Gastroesophageal sphincter (tissue), 3 donors: Measurements from ENCODE around the gene UBE2R2.
"Not testable (repeated sequence)": the region's sequence is repeated elsewhere in the genome, so short reads cannot be mapped to it uniquely, and the experiment has no call there.

ENCODE experiments used
- CTCF ChIP-seq, 4 experiments: fragments of 200-600 bp in 2 of 4; fragments of 450-650 bp in 2 of 4; sonication (generic) in 1 of 4; IDR thresholded peaks; one replicate each; pipeline ENCODE4 v1.5.1; 2017 to 2019; ENCODE audit warnings: antibody characterized with exemption in 4 of 4, mild to moderate bottlenecking in 2 of 4, moderate library complexity in 2 of 4
- EP300 ChIP-seq: sonication (generic); formaldehyde crosslinking; IDR thresholded peaks from one replicate; pipeline ENCODE4 v1.6.1; 2017; ENCODE audit warnings: antibody characterized with exemption, mild to moderate bottlenecking
- POLR2A ChIP-seq, 2 donors: fragments of 450-650 bp; IDR thresholded peaks; one replicate each; pipeline ENCODE4 v1.6.1; 2017; ENCODE audit warnings: antibody characterized with exemption in 2 of 2, mild to moderate bottlenecking in 2 of 2, moderate library complexity in 1 of 2

- not testable (repeated sequence) for TF ChIP-seq CTCF (IDR thresholded peaks at IDR 0.05); EP300; POLR2A (IDR thresholded peaks at IDR 0.05)
Measured at GRCh38 chr9:33801943-33802500, 14.9 kb upstream of the UBE2R2 start.
